Measurements from ENCODE around the gene OGFOD2.
"Not testable (repeated sequence)": the region's sequence is repeated elsewhere in the genome, so short reads cannot be mapped to it uniquely, and the experiment has no call there.

The OGFOD2 gene

DNA sequence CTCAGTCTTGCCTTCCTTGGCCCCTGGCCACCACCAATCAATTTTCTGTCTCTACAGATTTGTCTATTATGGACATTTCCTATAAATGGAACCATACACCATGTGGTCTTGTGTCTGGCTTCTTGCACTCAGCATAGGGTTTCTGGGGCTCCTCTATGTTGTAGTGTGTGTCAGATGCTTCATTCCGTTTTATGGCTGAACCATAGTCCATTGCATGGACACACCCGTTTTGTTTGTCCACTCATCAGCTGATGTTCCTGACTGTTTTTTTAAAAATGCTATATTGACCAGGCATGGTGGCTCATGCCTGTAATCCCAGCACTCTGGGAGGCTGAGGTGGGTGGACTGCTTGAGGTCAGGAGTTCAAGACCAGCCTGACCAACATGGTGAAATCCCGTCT is 26.4 kb downstream of the OGFOD2 start:
- no peak for DNase-seq (ENCODE audit: low read depth in 2 of 2, low spot score in 1 of 2)

GRCh38 chr12:123003257-123003656 is 28.2 kb downstream of the OGFOD2 start:
- no peak for DNase-seq (ENCODE audit: low read depth in 2 of 2, low spot score in 1 of 2)

GRCh38 chr12:123004287-123004686 is 29.2 kb downstream of the OGFOD2 start:
- DNase-seq (ENCODE audit: low read depth in 2 of 2, low spot score in 1 of 2), result no peak

GRCh38 chr12:123005081-123005626 is 30.1 kb downstream of the OGFOD2 start:
- DNase-seq (ENCODE audit: low read depth in 2 of 2, low spot score in 1 of 2), result no peak

DNA sequence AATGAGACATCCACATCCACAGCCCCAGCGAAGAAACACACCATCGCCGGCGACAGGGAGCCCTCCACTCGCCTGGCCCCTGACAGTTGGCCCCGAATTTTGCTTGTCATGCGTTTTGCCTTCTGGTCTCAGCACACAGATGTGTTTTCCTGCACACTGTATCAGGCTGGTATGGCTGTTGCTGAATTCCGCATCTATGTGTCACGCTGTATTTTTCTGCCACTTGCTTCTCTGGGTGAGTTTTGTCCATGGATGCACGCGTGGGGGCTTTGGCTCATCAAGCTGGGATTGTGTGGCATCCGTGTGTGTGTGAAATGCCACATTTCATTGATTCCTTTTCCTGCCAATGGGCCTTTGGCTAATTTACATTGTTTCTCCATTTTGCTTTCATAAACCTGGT is 31.9 kb downstream of the OGFOD2 start:
- no peak for DNase-seq (ENCODE audit: low read depth in 2 of 2, low spot score in 1 of 2)

DNA sequence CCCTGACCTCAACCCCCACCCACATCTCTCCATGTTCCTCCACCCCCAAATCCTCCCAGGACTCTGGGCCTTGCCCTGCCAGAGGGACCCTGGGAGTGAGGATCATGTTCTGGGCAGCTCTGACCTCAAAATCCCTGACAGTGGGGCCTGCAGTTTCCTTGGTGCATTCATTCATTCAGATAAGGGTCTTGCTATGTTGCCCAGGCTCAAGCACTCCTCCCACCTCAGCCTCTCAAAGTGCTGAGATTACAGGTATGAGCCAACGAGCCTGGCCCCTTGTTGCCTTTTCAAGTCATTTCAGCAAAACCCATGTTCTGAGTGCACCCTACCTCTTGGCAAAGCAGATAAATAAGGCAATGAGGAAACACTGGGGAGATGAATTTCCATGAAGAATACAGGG is 35.1 kb downstream of the OGFOD2 start:
- DNase-seq (ENCODE audit: low read depth in 2 of 2, low spot score in 1 of 2), result no peak

DNA sequence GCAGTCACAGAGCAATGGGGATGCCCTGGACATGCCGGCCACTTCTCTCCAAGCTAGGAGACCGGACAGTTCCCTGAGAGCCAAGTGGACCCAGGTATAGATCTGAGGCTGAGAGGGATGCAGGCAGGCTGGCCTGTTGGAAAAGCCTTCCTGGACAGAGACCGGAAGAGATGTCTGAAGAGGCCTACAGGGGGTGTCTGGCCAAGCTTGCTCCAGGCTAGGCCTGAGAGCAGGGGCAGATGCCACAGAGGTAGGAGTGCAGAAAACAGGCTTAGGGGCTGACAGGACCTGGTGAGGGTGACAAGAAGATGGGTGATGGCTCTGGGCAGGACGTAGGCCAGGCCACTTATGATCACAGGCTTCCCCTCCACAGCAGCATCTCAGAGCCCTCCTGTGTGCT is 35.6 kb downstream of the OGFOD2 start:
- DNase-seq (ENCODE audit: low read depth in 2 of 2, low spot score in 1 of 2), result no peak

DNA sequence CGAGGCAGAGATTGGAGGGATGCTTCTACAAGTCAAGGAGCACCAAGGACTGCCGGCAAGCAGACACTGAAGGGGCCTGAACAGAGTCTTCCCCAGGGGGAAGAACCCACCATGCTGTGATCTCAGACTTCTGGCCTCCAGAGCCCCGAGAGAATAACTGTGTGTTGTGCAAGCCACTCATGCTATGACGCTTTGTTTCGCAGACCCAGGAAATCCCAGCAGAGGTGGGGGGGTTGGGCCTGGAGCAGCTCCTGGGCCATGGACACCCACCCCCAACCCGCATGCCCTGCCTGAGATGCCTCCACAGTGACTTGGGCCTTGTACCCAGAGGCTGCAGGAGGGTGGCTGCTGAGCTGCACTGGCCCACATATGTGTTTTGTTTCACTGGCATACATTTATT is 36.7 kb downstream of the OGFOD2 start:
- no peak for DNase-seq (ENCODE audit: low read depth in 2 of 2, low spot score in 1 of 2)

DNA sequence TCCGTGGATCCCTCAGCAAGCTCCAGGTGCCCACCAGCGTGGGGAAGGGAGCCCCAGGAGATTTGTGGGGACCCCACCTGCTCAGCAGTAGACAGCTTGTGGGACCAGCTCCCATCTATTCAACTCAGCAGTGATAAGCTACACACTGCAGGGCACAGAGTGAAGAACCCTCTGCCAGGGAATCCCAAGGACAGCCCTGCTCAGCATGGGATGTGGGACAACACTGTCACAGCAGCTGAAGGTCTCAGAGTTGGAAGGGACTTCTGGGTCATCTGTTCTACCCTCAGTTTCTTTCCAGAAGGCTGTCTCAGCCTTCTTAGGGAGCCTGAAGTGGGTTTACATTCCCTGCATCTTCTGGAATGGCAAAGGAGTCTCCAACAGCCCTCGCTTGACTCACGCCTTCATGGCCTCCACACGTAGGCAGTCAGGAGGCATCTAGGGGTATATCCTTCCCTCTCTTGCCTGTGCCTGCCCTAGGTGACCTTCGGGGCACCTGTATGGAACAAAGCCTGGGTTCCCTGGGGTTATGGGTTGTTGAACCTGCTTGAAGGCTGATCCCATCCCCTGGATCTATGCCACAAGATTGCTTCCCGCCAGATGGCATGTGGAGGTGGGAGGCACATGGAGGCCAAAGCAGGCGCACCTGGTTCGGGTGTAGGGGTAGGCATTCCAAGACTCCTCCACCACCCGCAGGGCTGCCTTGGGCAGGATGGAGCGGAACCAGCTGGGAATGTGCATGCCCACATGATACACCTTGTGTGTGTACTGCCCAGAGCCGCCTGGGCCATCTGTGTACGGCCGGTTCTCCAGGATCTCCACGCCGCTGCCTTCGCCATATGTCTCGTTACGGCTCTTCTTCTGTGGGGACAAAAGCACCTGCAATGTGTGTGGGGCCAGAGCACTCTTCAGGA is 38.4 kb downstream of the OGFOD2 start:
- DNase-seq (ENCODE audit: low read depth in 2 of 2, low spot score in 1 of 2), result no peak

- not testable (repeated sequence) for DNase-seq (ENCODE audit: low read depth in 2 of 2, low spot score in 1 of 2)
Measured at GRCh38 chr12:123014473-123014872, 39.4 kb downstream of the OGFOD2 start.

- DNase-seq (ENCODE audit: low read depth in 2 of 2, low spot score in 1 of 2), result no peak
Measured at GRCh38 chr12:123017753-123018152, 42.7 kb downstream of the OGFOD2 start.

- DNase-seq (ENCODE audit: low read depth in 2 of 2, low spot score in 1 of 2), result no peak
Measured at GRCh38 chr12:123019841-123020138, 44.7 kb downstream of the OGFOD2 start.

DNA sequence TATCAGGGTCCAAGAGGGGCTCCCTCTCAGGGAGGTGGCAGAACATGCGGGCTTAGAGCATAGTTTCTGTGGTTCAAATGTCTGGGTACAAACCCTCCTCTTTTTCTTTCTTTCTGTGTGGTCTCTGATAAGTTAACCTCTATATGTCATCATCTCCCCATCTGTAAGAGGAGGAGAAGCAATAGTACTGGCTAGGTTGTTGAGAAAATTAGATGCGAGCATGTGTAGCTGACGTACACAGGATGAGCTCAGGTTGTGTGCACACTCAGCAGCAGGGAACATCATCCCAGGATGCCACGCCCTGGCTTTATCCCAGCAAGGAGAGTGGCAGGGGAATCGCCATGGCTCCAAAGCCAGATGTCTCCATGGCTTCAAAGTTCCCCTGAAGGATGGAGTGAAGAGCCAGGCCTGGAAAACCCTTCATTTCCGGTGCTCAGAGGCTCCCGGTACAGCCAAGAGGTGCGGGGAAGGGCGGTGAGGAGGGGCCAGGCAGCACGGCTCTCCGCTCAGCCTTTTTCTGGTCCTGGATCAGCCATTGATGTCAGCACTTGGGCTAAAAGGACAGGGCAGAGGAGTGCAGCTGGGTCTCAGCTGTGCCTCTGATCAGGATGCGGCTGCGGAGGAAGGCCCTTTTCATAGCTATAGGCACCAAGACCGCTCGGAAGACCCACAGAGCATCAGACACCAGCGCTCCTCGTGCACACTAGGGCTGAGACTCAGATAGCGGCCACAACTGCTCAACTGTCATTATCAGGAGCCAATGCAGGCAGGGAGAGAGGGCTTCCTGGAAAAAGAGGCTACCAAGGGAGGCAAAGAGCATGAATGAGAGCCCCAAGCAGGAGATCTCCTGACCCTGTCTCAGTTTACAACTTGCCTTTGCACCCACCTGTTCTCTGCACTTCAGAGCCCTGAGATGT is 46.9 kb downstream of the OGFOD2 start:
- no peak for DNase-seq (ENCODE audit: low read depth in 2 of 2, low spot score in 1 of 2)

GRCh38 chr12:123022846-123023245 is 47.8 kb downstream of the OGFOD2 start:
- no peak for DNase-seq (ENCODE audit: low read depth in 2 of 2, low spot score in 1 of 2)

- DNase-seq (ENCODE audit: low read depth in 2 of 2, low spot score in 1 of 2), result no peak
Measured at GRCh38 chr12:123024819-123025391, 49.9 kb downstream of the OGFOD2 start.

GRCh38 chr12:123026094-123026853 is 51.2 kb downstream of the OGFOD2 start:
- no peak for DNase-seq (ENCODE audit: low read depth in 2 of 2, low spot score in 1 of 2)

DNA sequence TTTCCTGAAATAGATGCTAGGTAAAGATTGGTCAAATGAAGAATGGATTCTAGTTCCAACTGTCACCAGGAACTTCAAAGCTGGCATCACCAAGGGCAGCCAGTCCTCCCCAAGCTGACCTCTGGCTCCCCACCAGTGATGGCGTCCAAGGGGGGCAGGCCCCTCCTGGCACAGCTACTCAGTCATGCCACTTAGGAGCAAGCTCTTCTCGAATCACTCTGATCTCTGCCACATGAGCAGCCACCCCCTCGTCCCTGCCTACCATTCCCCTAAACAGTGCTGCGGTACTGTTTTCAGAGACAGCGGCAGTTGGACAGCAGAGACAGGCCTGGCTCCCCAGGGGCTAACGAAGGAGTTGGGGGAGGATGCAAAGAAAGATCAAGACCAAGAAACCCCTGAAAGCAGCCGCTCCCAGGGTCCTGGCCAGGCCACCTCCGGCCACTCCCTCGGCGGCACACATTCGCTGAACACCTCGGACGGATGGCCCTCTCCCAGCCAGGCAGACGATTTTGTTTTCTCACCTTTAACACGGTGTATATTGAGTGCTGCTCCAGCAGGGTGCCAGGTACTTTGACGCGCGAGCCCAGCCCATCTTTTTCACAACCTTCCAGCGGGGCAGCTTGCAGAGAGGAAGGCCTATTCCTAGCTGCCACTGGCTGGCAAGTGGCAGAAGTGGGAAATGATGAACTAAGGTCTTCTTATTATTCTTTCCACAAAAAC is 52.8 kb downstream of the OGFOD2 start:
- DNase-seq (ENCODE audit: low read depth in 2 of 2, low spot score in 1 of 2), result no peak

DNA sequence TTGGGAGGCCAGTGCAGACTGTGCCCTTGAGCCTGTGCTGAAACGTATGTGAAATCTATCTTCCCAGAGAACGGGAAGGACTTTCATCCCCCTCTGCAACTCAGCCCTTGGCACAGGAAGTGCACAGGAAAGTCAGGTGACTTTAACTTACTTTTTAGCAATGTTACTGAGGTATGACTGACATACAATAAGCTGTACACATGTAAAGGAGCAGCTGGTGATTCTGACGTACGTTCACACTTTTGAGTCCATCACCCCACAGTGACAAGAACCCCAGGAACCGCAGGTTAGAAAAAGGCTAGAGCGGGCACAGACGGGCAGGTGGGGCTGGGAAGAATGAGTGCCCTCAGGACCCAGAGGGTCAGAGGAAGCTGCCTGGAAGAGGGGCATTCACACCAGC is 53.4 kb downstream of the OGFOD2 start:
- DNase-seq (ENCODE audit: low read depth in 2 of 2, low spot score in 1 of 2), result no peak

- no peak for DNase-seq (ENCODE audit: low read depth in 2 of 2, low spot score in 1 of 2)
Measured at GRCh38 chr12:123029550-123029949, 54.5 kb downstream of the OGFOD2 start.

Data from stimulated activated CD8-positive, alpha-beta memory T cell treated with anti-CD3 and anti-CD28 coated beads, Interleukin-4, amount 100 ng/mL, for 1 hour (primary cell).